ENCODE results near the gene STYXL1. TPM values are rescaled to one million over a fixed set of nuclear protein-coding genes. Genes with fewer than 3 reads are reported as not detected.
"Not testable (repeated sequence)": the region's sequence is repeated elsewhere in the genome, so short reads cannot be mapped to it uniquely, and the experiment has no call there.

Gene STYXL1
- total and polyA plus RNA-seq, 4 donors: 22.7 to 34.0 (median 29.4) TPM

- H3K4me1 ChIP-seq (ENCODE audit: control insufficient read depth, insufficient read depth, low read length): no peaks in the 10 kb centered on the region
- no peak overlapping the region for H3K4me3 ChIP-seq (ENCODE audit: low read depth, low read length)
- H3K27me3 ChIP-seq (ENCODE audit: control insufficient read depth, insufficient read depth, low read length): no peaks in the 10 kb centered on the region
- 86% methylated on average over 10 of the region's 14 CpGs for WGBS (ENCODE audit: insufficient coverage)
- peaks cover 54% of the 10 kb centered on the region for H3K36me3 ChIP-seq (ENCODE audit: control insufficient read depth, insufficient read depth, low read length)
- no peak overlapping the region for H3K27ac ChIP-seq (ENCODE audit: low read depth, low read length)
- DNase-seq (ENCODE audit: low read depth in 4 of 6, low spot score in 6 of 6): no peak
- no peaks in the 10 kb centered on the region for H3K9me3 ChIP-seq (ENCODE audit: control insufficient read depth, insufficient read depth, low read length)
Observed at GRCh38 chr7:76066716-76067503, 19.1 kb upstream of the STYXL1 start.

- DNase-seq (ENCODE audit: low read depth in 4 of 6, low spot score in 6 of 6): no peak
- H3K9me3 ChIP-seq (ENCODE audit: control insufficient read depth, insufficient read depth, low read length): no peaks in the 10 kb centered on the region
- WGBS (ENCODE audit: insufficient coverage): 93% methylated on average over 10 of the region's 14 CpGs
- peaks cover 72% of the 10 kb centered on the region for H3K36me3 ChIP-seq (ENCODE audit: control insufficient read depth, insufficient read depth, low read length)
- H3K27ac ChIP-seq (ENCODE audit: low read depth, low read length): no peak overlapping the region
- H3K4me3 ChIP-seq (ENCODE audit: low read depth, low read length): no peak overlapping the region
- H3K4me1 ChIP-seq (ENCODE audit: control insufficient read depth, insufficient read depth, low read length): no peaks in the 10 kb centered on the region
- H3K27me3 ChIP-seq (ENCODE audit: control insufficient read depth, insufficient read depth, low read length): no peaks in the 10 kb centered on the region
Observed at GRCh38 chr7:76065016-76065612, 17.3 kb upstream of the STYXL1 start.

- H3K9me3 ChIP-seq (ENCODE audit: control insufficient read depth, insufficient read depth, low read length): no peaks in the 10 kb centered on the region
- H3K4me1 ChIP-seq (ENCODE audit: control insufficient read depth, insufficient read depth, low read length): no peaks in the 10 kb centered on the region
- H3K27ac ChIP-seq (ENCODE audit: low read depth, low read length): no peak overlapping the region
- H3K4me3 ChIP-seq (ENCODE audit: low read depth, low read length): no peak overlapping the region
- no peak for DNase-seq (ENCODE audit: low read depth in 4 of 6, low spot score in 6 of 6)
- H3K36me3 ChIP-seq (ENCODE audit: control insufficient read depth, insufficient read depth, low read length): peaks cover 79% of the 10 kb centered on the region
- WGBS (ENCODE audit: insufficient coverage): 95% methylated on average over 16 of the region's 24 CpGs
- no peaks in the 10 kb centered on the region for H3K27me3 ChIP-seq (ENCODE audit: control insufficient read depth, insufficient read depth, low read length)
Observed at GRCh38 chr7:76064208-76064970, 16.6 kb upstream of the STYXL1 start.

- 86% methylated on average over 14 of the region's 14 CpGs for WGBS (ENCODE audit: insufficient coverage)
- Histone ChIP-seq H3K4me3 (ENCODE audit: low read depth, low read length) (no peak overlapping the region), H3K4me1 (ENCODE audit: control insufficient read depth, insufficient read depth, low read length) (no peaks in the 10 kb centered on the region), H3K27me3 (ENCODE audit: control insufficient read depth, insufficient read depth, low read length) (no peaks in the 10 kb centered on the region), H3K27ac (ENCODE audit: low read depth, low read length) (no peak overlapping the region), H3K9me3 (ENCODE audit: control insufficient read depth, insufficient read depth, low read length) (no peaks in the 10 kb centered on the region), H3K36me3 (ENCODE audit: control insufficient read depth, insufficient read depth, low read length) (peaks cover 88% of the 10 kb centered on the region)
- DNase-seq (ENCODE audit: low read depth in 4 of 6, low spot score in 6 of 6): no peak
Observed at GRCh38 chr7:76063525-76063924, 15.7 kb upstream of the STYXL1 start.

GRCh38 chr7:76063114-76063513, 15.3 kb upstream of the STYXL1 start:
- H3K4me3 ChIP-seq (ENCODE audit: low read depth, low read length): no peak overlapping the region
- no peaks in the 10 kb centered on the region for H3K27me3 ChIP-seq (ENCODE audit: control insufficient read depth, insufficient read depth, low read length)
- H3K4me1 ChIP-seq (ENCODE audit: control insufficient read depth, insufficient read depth, low read length): no peaks in the 10 kb centered on the region
- no peak for DNase-seq (ENCODE audit: low read depth in 4 of 6, low spot score in 6 of 6)
- H3K9me3 ChIP-seq (ENCODE audit: control insufficient read depth, insufficient read depth, low read length): no peaks in the 10 kb centered on the region
- 91% methylated on average over 5 of the region's 10 CpGs for WGBS (ENCODE audit: insufficient coverage)
- peaks cover 92% of the 10 kb centered on the region for H3K36me3 ChIP-seq (ENCODE audit: control insufficient read depth, insufficient read depth, low read length)
- H3K27ac ChIP-seq (ENCODE audit: low read depth, low read length): no peak overlapping the region

GRCh38 chr7:76062254-76062653, 14.5 kb upstream of the STYXL1 start:
- Histone ChIP-seq H3K4me1 (ENCODE audit: control insufficient read depth, insufficient read depth, low read length) (no peaks in the 10 kb centered on the region), H3K27me3 (ENCODE audit: control insufficient read depth, insufficient read depth, low read length) (no peaks in the 10 kb centered on the region), H3K4me3 (ENCODE audit: low read depth, low read length) (no peak overlapping the region), H3K36me3 (ENCODE audit: control insufficient read depth, insufficient read depth, low read length) (peaks cover 97% of the 10 kb centered on the region), H3K27ac (ENCODE audit: low read depth, low read length) (no peak overlapping the region), H3K9me3 (ENCODE audit: control insufficient read depth, insufficient read depth, low read length) (no peaks in the 10 kb centered on the region)
- DNase-seq (ENCODE audit: low read depth in 4 of 6, low spot score in 6 of 6): no peak
- WGBS (ENCODE audit: insufficient coverage): 99% methylated on average over 14 of the region's 15 CpGs

GRCh38 chr7:76060842-76061241, 13.0 kb upstream of the STYXL1 start:
- Histone ChIP-seq H3K27me3 (ENCODE audit: control insufficient read depth, insufficient read depth, low read length) (no peaks in the 10 kb centered on the region), H3K36me3 (ENCODE audit: control insufficient read depth, insufficient read depth, low read length) (peaks cover 93% of the 10 kb centered on the region), H3K4me1 (ENCODE audit: control insufficient read depth, insufficient read depth, low read length) (no peaks in the 10 kb centered on the region), H3K4me3 (ENCODE audit: low read depth, low read length) (no peak overlapping the region), H3K9me3 (ENCODE audit: control insufficient read depth, insufficient read depth, low read length) (no peaks in the 10 kb centered on the region), H3K27ac (ENCODE audit: low read depth, low read length) (no peak overlapping the region)
- 89% methylated on average over 6 of the region's 6 CpGs for WGBS (ENCODE audit: insufficient coverage)
- DNase-seq (ENCODE audit: low read depth in 4 of 6, low spot score in 6 of 6): no peak

- DNase-seq (ENCODE audit: low read depth in 4 of 6, low spot score in 6 of 6); H3K27me3 ChIP-seq (ENCODE audit: control insufficient read depth, insufficient read depth, low read length); H3K9me3 ChIP-seq (ENCODE audit: control insufficient read depth, insufficient read depth, low read length); H3K4me3 ChIP-seq (ENCODE audit: low read depth, low read length); H3K4me1 ChIP-seq (ENCODE audit: control insufficient read depth, insufficient read depth, low read length); H3K27ac ChIP-seq (ENCODE audit: low read depth, low read length): not testable (repeated sequence)
- 92% methylated on average over 6 of the region's 7 CpGs for WGBS (ENCODE audit: insufficient coverage)
- H3K36me3 ChIP-seq (ENCODE audit: control insufficient read depth, insufficient read depth, low read length): peaks cover 82% of the 10 kb centered on the region
Observed at GRCh38 chr7:76058745-76059144, 10.9 kb upstream of the STYXL1 start.

- no peaks in the 10 kb centered on the region for H3K9me3 ChIP-seq (ENCODE audit: control insufficient read depth, insufficient read depth, low read length)
- H3K27me3 ChIP-seq (ENCODE audit: control insufficient read depth, insufficient read depth, low read length): no peaks in the 10 kb centered on the region
- no peak overlapping the region for H3K4me3 ChIP-seq (ENCODE audit: low read depth, low read length)
- H3K4me1 ChIP-seq (ENCODE audit: control insufficient read depth, insufficient read depth, low read length): peaks cover 7% of the 10 kb centered on the region
- no peak overlapping the region for H3K27ac ChIP-seq (ENCODE audit: low read depth, low read length)
- no peak for DNase-seq (ENCODE audit: low read depth in 4 of 6, low spot score in 6 of 6)
- WGBS (ENCODE audit: insufficient coverage): 94% methylated on average over 11 of the region's 11 CpGs
- peaks cover 79% of the 10 kb centered on the region for H3K36me3 ChIP-seq (ENCODE audit: control insufficient read depth, insufficient read depth, low read length)
Observed at GRCh38 chr7:76057813-76058145, 10.0 kb upstream of the STYXL1 start.
